GM23338 (cell line): ENCODE measurements around the gene ACAD10. TPM values are rescaled to one million over a fixed set of nuclear protein-coding genes. Genes with fewer than 3 reads are reported as not detected.

Source experiments
- ATAC-seq: fragments of 200-7000 bp; cut with Tn5 transposase; 3 replicates; pipeline ENCODE4 v1.9.1; 2020
- DNase-seq: peaks from one replicate; pipeline ENCODE4 v3.0.0-alpha.2; 2015; ENCODE audit warnings: low spot score
- H2AFZ ChIP-seq: fragments of 200-600 bp; sonication (generic); 2 replicates; pipeline ENCODE4 v1.8.0; 2016; ENCODE audit warnings: antibody characterized with exemption, mild to moderate bottlenecking, moderate library complexity
- H3F3A ChIP-seq: fragments of 200-600 bp; sonication (generic); replicated peaks from 2 replicates; pipeline ENCODE4 v1.8.0; 2017; ENCODE audit warnings: antibody characterized with exemption, mixed run types, low read depth
- H3K27ac ChIP-seq: fragments of 200-600 bp; sonication (generic); 2 replicates; pipeline ENCODE4 v1.6.1; 2016; ENCODE audit warnings: low read depth
- H3K27me3 ChIP-seq: fragments of 200-600 bp; sonication (generic); 2 replicates; pipeline ENCODE4 v1.8.0; 2016; ENCODE audit warnings: mild to moderate bottlenecking, mixed run types, moderate library complexity; ENCODE audit not compliant: insufficient read depth
- H3K36me3 ChIP-seq: fragments of 200-600 bp; sonication (generic); 2 replicates; pipeline ENCODE4 v1.8.0; 2016; ENCODE audit warnings: mild to moderate bottlenecking; ENCODE audit not compliant: insufficient read depth
- H3K4me1 ChIP-seq: fragments of 200-600 bp; sonication (generic); 2 replicates; pipeline ENCODE4 v1.8.0; 2016; ENCODE audit warnings: mild to moderate bottlenecking, moderate library complexity; ENCODE audit not compliant: insufficient read depth
- H3K4me2 ChIP-seq: fragments of 200-600 bp; sonication (generic); 2 replicates; pipeline ENCODE4 v1.7.1; 2017; ENCODE audit warnings: mixed run types
- H3K4me3 ChIP-seq: fragments of 200-600 bp; sonication (generic); 2 replicates; pipeline ENCODE4 v1.6.1; 2016; ENCODE audit warnings: mixed run types
- H3K79me2 ChIP-seq: fragments of 200-600 bp; sonication (generic); replicated peaks from 2 replicates; pipeline ENCODE4 v1.8.0; 2017; ENCODE audit warnings: mild to moderate bottlenecking; ENCODE audit not compliant: insufficient read depth
- H3K9me2 ChIP-seq: fragments of 200-600 bp; sonication (generic); 2 replicates; pipeline ENCODE4 v1.8.0; 2017; ENCODE audit not compliant: insufficient read depth
- H4K20me1 ChIP-seq: fragments of 200-600 bp; sonication (generic); replicated peaks from 2 replicates; pipeline ENCODE4 v1.8.0; 2017; ENCODE audit warnings: mild to moderate bottlenecking; ENCODE audit not compliant: insufficient read depth
- H3K27ac Mint-ChIP-seq: 2 replicates; pipeline ENCODE4 v1.8.0; 2020; ENCODE audit warnings: inconsistent platforms, mild to moderate bottlenecking, moderate library complexity, mixed read lengths
- H3K27me3 Mint-ChIP-seq: 3 replicates; pipeline ENCODE4 v1.8.0; 2022; ENCODE audit warnings: low read depth, mild to moderate bottlenecking, moderate library complexity, mixed read lengths, inconsistent platforms; ENCODE audit not compliant: insufficient read depth, poor library complexity
- H3K36me3 Mint-ChIP-seq: 3 replicates; pipeline ENCODE4 v1.8.0; 2021; ENCODE audit warnings: low read depth, mild to moderate bottlenecking, inconsistent platforms, moderate library complexity, mixed read lengths
- H3K4me1 Mint-ChIP-seq: 3 replicates; pipeline ENCODE4 v1.8.0; 2020; ENCODE audit warnings: mild to moderate bottlenecking, inconsistent platforms, mixed read lengths
- H3K4me3 Mint-ChIP-seq: 3 replicates; pipeline ENCODE4 v1.8.0; 2021; ENCODE audit warnings: moderate library complexity, mild to moderate bottlenecking, inconsistent platforms, mixed read lengths
- H3K9me3 Mint-ChIP-seq: 3 replicates; pipeline ENCODE4 v1.8.0; 2020; ENCODE audit warnings: moderate library complexity, mild to moderate bottlenecking, inconsistent platforms, mixed read lengths
- ETS1 ChIP-seq: IDR thresholded peaks from 2 replicates; pipeline ENCODE4 v1.6.1; 2016; ENCODE audit warnings: antibody characterized with exemption
- EZH2 ChIP-seq: fragments of 200-600 bp; sonication (generic); IDR thresholded peaks from one replicate; pipeline ENCODE4 v1.8.0; 2017; ENCODE audit warnings: antibody characterized with exemption, mild to moderate bottlenecking, low read depth; ENCODE audit not compliant: unreplicated experiment
- EZH2phosphoT487 ChIP-seq: fragments of 200-600 bp; sonication (generic); IDR thresholded peaks from one replicate; pipeline ENCODE4 v1.8.1; 2018; ENCODE audit warnings: antibody characterized with exemption; ENCODE audit not compliant: unreplicated experiment
- JUNB ChIP-seq: IDR thresholded peaks from one replicate; pipeline ENCODE4 v1.6.1; 2016; ENCODE audit warnings: antibody characterized with exemption; ENCODE audit not compliant: unreplicated experiment
- NANOG ChIP-seq: IDR thresholded peaks from 2 replicates; pipeline ENCODE4 v1.6.1; 2016; ENCODE audit warnings: antibody characterized with exemption, borderline replicate concordance
- POLR2AphosphoS5 ChIP-seq: IDR thresholded peaks from 2 replicates; pipeline ENCODE4 v1.6.1; 2016; ENCODE audit warnings: antibody characterized with exemption, low read depth
- REST ChIP-seq: IDR thresholded peaks from one replicate; pipeline ENCODE4 v1.6.1; 2018; ENCODE audit warnings: antibody characterized with exemption; ENCODE audit not compliant: unreplicated experiment
- STAT1 ChIP-seq: IDR thresholded peaks from one replicate; pipeline ENCODE4 v1.6.1; 2016; ENCODE audit warnings: antibody characterized with exemption; ENCODE audit not compliant: unreplicated experiment
- ZNF114 ChIP-seq: fragments of 250-450 bp; sonication (Bioruptor Pico); IDR thresholded peaks from 2 replicates; pipeline ENCODE4 v1.5.0; 2020; ENCODE audit warnings: mild to moderate bottlenecking, moderate library complexity
- ZNF331 ChIP-seq: fragments of 250-450 bp; sonication (Bioruptor Pico); IDR thresholded peaks from 2 replicates; pipeline ENCODE4 v1.5.0; 2020; ENCODE audit warnings: low read depth, mild to moderate bottlenecking, moderate library complexity
- ZNF462 ChIP-seq: fragments of 250-450 bp; sonication (Bioruptor Pico); IDR thresholded peaks from 2 replicates; pipeline ENCODE4 v1.5.0; 2020; ENCODE audit warnings: mild to moderate bottlenecking, moderate library complexity
- polyA plus RNA-seq: library from polyadenylated mRNA; unstranded; fragments of >200 nt; fragmentation: Nextera tagmentation; extraction: Ambion mirVana; gene quantifications from 2 replicates; pipeline ENCODE4 v1.2.1, GENCODE V29; 2016
- total RNA-seq: library from RNA; depleted of rRNA; stranded (reverse); fragments of >200 nt; shearing (Covaris generic); gene quantifications from 2 replicates; pipeline ENCODE4 v1.2.3, GENCODE V29; 2014

The ACAD10 gene
- total and polyA plus RNA-seq, 2 experiments from 2014 or later = 16.3 to 23.1 TPM

GRCh38 chr12:111643427-111643826, 42.4 kb upstream of the ACAD10 start (continued):
- no peak for TF ChIP-seq ZNF462 (CRISPR knock-in tag)
- no peak for TF ChIP-seq ZNF331
- no peak for TF ChIP-seq STAT1
- TF ChIP-seq POLR2AphosphoS5 = no peak
- TF ChIP-seq JUNB = no peak
- TF ChIP-seq EZH2 = no peak

- Histone ChIP-seq H4K20me1 (peaks cover 6% of the 10 kb centered on the region; the same call in 1 of the 2 replicates), H3K4me3 (no peak overlapping the region), H3K4me1 (no peaks in the 10 kb centered on the region), H3K27ac (no peak overlapping the region), H3F3A (no peaks in the 10 kb centered on the region; the same call in 1 of the 2 replicates), H3K79me2 (no peaks in the 10 kb centered on the region), H3K9me2 (no peaks in the 10 kb centered on the region), H3K36me3 (peaks cover 19% of the 10 kb centered on the region), H3K4me2 (no peak overlapping the region), H3K27me3 (no peaks in the 10 kb centered on the region), H2AFZ (no peak overlapping the region)
- ATAC-seq (no peak), DNase-seq (no peak)
- Mint-ChIP-seq H3K27ac (no peak overlapping the region), H3K4me1 (no peaks in the 10 kb centered on the region), H3K36me3 (peaks cover 69% of the 10 kb centered on the region), H3K4me3 (no peak overlapping the region), H3K9me3 (no peaks in the 10 kb centered on the region), H3K27me3 (no peaks in the 10 kb centered on the region)
- TF ChIP-seq ZNF114 (no peak), REST (no peak), NANOG (no peak), ETS1 (no peak), JUNB (no peak), STAT1 (no peak), EZH2phosphoT487 (no peak)
These were observed 40.4 kb upstream of the ACAD10 start for GRCh38 chr12:111645433-111645832.
